EH (cell line): ENCODE results near the gene GTSE1.

Source experiments
- DNase-seq: peaks from one replicate; pipeline ENCODE4 v3.0.0-alpha.2; 2015; ENCODE audit warnings: low read depth

GTSE1 gene

GRCh38 chr22:46378426-46379065 lies 81.9 kb downstream of the GTSE1 start:
- DNase-seq: no peak

GRCh38 chr22:46379066-46379930 lies 82.6 kb downstream of the GTSE1 start:
- no peak for DNase-seq

GRCh38 chr22:46380069-46380468 lies 83.4 kb downstream of the GTSE1 start:
- no peak for DNase-seq
